ENCODE data around the gene DNAJB9.

The DNAJB9 gene

GRCh38 chr7:108569381-108570145 is at the start of gene DNAJB9, which contains the start of gene THAP5:
Gene DNAJB9 (plus strand): TSS chr7:108569874. CDS start chr7:108571727, 1,853 bp downstream.
Gene THAP5 (minus strand): TSS chr7:108569706. CDS start chr7:108569569, 137 bp downstream.
- H3K36me3 ChIP-seq (ENCODE audit: control insufficient read depth in 5 of 5, insufficient read depth in 5 of 5, low read length in 5 of 5) = peaks cover 0 to 15% (median 6%) of the 10 kb centered on the region in 5 donors
- H3K4me3 ChIP-seq (ENCODE audit: low read depth in 1 of 5, low read length in 5 of 5) = peak within 1 kb of the TSS; percentile 78 to 96 (median 92)
- H3K9ac ChIP-seq (ENCODE audit: low read length in 5 of 5) = peak within 1 kb of the TSS; percentile 98 to 100 (median 98)
- H3K27ac ChIP-seq (ENCODE audit: low read depth, low read length) = peak within 1 kb of the TSS; percentile 100
- H3K27me3 ChIP-seq (ENCODE audit: control insufficient read depth in 5 of 5, insufficient read depth in 4 of 5, low read length in 5 of 5) = no peaks in the 10 kb centered on the region
- H3K9me3 ChIP-seq (ENCODE audit: control insufficient read depth in 5 of 5, low read length in 5 of 5) = no peaks in the 10 kb centered on the region
- H3K4me1 ChIP-seq (ENCODE audit: control insufficient read depth in 5 of 5, insufficient read depth in 5 of 5, low read length in 5 of 5) = peaks cover 0 to 46% (median 30%) of the 10 kb centered on the region in 5 donors

GRCh38 chr7:108522780-108523179 is 46.9 kb upstream of the DNAJB9 start:
- Histone ChIP-seq H3K27me3 (ENCODE audit: control insufficient read depth in 5 of 5, insufficient read depth in 4 of 5, low read length in 5 of 5) (no peaks in the 10 kb centered on the region), H3K36me3 (ENCODE audit: control insufficient read depth in 5 of 5, insufficient read depth in 5 of 5, low read length in 5 of 5) (peaks cover 6 to 12% (median 6%) of the 10 kb centered on the region in 5 donors), H3K9me3 (ENCODE audit: control insufficient read depth in 5 of 5, low read length in 5 of 5) (peaks cover 0 to 3% (median 0%) of the 10 kb centered on the region in 5 donors), H3K4me1 (ENCODE audit: control insufficient read depth in 5 of 5, insufficient read depth in 5 of 5, low read length in 5 of 5) (peaks cover 0 to 31% (median 28%) of the 10 kb centered on the region in 5 donors), H3K27ac (ENCODE audit: low read depth, low read length) (peak overlapping the region; percentile 97), H3K9ac (ENCODE audit: low read length in 5 of 5) (peak overlapping the region in 1 of 5 donors; percentile 33), H3K4me3 (ENCODE audit: low read depth in 1 of 5, low read length in 5 of 5) (no peak overlapping the region)

DNA sequence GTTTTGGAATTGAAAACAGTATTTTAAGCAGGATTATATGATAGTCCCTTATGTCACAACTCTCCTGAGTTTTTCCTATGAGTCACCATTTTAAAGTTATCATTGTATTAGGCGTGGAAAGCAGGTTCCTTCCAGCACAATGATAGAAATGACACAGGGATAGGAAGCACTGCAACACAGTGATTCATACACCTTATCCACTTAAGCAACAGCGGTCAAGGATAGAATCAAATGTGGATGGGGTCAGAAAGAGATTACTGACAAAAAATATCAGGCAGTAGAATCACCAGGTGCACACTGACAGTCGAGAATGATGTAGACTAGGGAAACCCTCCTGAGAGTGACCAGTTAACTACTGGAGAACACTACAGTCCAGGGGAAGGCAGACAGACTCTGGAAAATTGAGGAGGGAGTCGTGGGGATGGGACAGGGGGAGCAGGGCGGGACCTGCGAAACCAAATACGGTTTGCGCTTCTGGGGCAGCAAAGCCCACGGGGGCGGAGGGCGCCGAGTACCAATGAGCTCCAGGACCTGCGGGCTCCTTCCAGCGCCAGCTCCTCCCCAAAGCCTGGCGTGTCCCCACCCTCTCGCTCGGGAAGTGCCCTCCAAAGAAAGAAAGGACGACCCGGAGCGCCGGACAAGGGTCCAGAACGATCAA is 44.2 kb upstream of the DNAJB9 start:
- Histone ChIP-seq H3K4me3 (ENCODE audit: low read depth in 1 of 5, low read length in 5 of 5) (peak overlapping the region; percentile 79 to 91 (median 82)), H3K4me1 (ENCODE audit: control insufficient read depth in 5 of 5, insufficient read depth in 5 of 5, low read length in 5 of 5) (peaks cover 0 to 27% (median 25%) of the 10 kb centered on the region in 5 donors), H3K9me3 (ENCODE audit: control insufficient read depth in 5 of 5, low read length in 5 of 5) (no peaks in the 10 kb centered on the region), H3K36me3 (ENCODE audit: control insufficient read depth in 5 of 5, insufficient read depth in 5 of 5, low read length in 5 of 5) (no peaks in the 10 kb centered on the region), H3K27me3 (ENCODE audit: control insufficient read depth in 5 of 5, insufficient read depth in 4 of 5, low read length in 5 of 5) (no peaks in the 10 kb centered on the region), H3K9ac (ENCODE audit: low read length in 5 of 5) (peak overlapping the region; percentile 57 to 98 (median 90)), H3K27ac (ENCODE audit: low read depth, low read length) (peak overlapping the region; percentile 97)

DNA sequence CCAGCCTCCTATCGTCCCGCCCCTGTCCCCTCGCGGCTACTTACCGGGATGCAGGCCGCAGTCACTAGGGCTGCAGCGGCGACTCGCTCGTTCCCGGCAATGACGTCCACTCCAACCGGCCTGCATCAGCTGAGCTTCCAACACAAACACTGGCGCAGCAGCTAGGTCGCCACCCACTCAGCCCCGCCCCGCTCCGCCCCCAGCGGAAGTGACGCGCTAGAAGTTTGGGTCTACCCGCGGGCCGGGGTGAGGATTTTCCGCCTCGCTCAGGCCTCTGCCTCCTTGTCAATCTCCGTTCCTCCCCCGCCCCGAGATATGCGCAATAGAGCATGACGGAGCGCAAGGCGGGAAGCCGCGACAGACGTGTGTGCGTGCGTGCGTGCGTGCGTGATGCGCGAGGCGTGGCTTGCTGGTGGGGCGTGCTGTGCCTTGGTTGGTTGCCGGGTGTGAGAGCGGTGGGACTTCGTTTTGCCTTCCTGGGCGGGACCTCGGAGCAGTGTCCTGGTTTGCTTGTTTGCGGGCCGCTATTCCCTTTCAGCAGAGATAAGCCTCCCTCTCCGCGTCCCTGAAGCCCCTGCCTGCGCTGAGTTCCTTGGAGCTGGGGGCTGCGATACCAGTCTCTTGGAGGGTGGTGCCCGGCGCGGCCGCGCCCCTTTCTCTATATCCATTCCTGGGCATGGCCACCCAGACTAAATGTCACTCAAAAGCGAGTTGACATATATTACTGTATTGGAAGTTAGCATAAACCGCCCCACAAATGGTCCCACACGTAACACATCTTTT is 43.5 kb upstream of the DNAJB9 start, which contains the start of gene PNPLA8:
TSS of gene PNPLA8 (minus strand) at position 151 of the 783 bp plus-strand sequence. CDS start 10,644 bp downstream, outside the sequence.
- Histone ChIP-seq H3K9ac (ENCODE audit: low read length in 5 of 5) (peak within 1 kb of the TSS; percentile 89 to 98 (median 91)), H3K4me3 (ENCODE audit: low read depth in 1 of 5, low read length in 5 of 5) (peak within 1 kb of the TSS; percentile 81 to 93 (median 89)), H3K9me3 (ENCODE audit: control insufficient read depth in 5 of 5, low read length in 5 of 5) (no peaks in the 10 kb centered on the region), H3K4me1 (ENCODE audit: control insufficient read depth in 5 of 5, insufficient read depth in 5 of 5, low read length in 5 of 5) (peaks cover 0 to 27% (median 25%) of the 10 kb centered on the region in 5 donors), H3K27me3 (ENCODE audit: control insufficient read depth in 5 of 5, insufficient read depth in 4 of 5, low read length in 5 of 5) (no peaks in the 10 kb centered on the region), H3K36me3 (ENCODE audit: control insufficient read depth in 5 of 5, insufficient read depth in 5 of 5, low read length in 5 of 5) (no peaks in the 10 kb centered on the region), H3K27ac (ENCODE audit: low read depth, low read length) (peak within 1 kb of the TSS; percentile 97)

DNA sequence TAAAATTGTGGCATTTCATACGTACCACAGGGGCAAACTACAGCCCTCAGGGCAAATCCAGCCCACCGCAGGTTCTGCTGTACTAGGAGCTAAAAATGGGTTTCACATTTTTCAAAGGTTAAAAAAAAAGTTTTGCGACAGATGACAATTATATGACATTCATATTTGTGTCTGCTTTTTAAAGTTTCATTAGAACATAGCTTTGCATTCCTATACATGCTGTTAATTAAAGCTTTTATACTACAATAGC is 43.0 kb upstream of the DNAJB9 start:
- Histone ChIP-seq H3K36me3 (ENCODE audit: control insufficient read depth in 5 of 5, insufficient read depth in 5 of 5, low read length in 5 of 5) (no peaks in the 10 kb centered on the region), H3K27me3 (ENCODE audit: control insufficient read depth in 5 of 5, insufficient read depth in 4 of 5, low read length in 5 of 5) (no peaks in the 10 kb centered on the region), H3K27ac (ENCODE audit: low read depth, low read length) (peak overlapping the region; percentile 97), H3K4me1 (ENCODE audit: control insufficient read depth in 5 of 5, insufficient read depth in 5 of 5, low read length in 5 of 5) (peaks cover 0 to 27% (median 25%) of the 10 kb centered on the region in 5 donors), H3K4me3 (ENCODE audit: low read depth in 1 of 5, low read length in 5 of 5) (peak overlapping the region; percentile 78 to 93 (median 82)), H3K9me3 (ENCODE audit: control insufficient read depth in 5 of 5, low read length in 5 of 5) (no peaks in the 10 kb centered on the region), H3K9ac (ENCODE audit: low read length in 5 of 5) (peak overlapping the region; percentile 80 to 91 (median 89))

- Histone ChIP-seq H3K9ac (ENCODE audit: low read length in 5 of 5) (no peak overlapping the region), H3K4me3 (ENCODE audit: low read depth in 1 of 5, low read length in 5 of 5) (no peak overlapping the region), H3K36me3 (ENCODE audit: control insufficient read depth in 5 of 5, insufficient read depth in 5 of 5, low read length in 5 of 5) (no peaks in the 10 kb centered on the region), H3K4me1 (ENCODE audit: control insufficient read depth in 5 of 5, insufficient read depth in 5 of 5, low read length in 5 of 5) (peaks cover 0 to 26% (median 23%) of the 10 kb centered on the region in 5 donors), H3K27ac (ENCODE audit: low read depth, low read length) (no peak overlapping the region), H3K27me3 (ENCODE audit: control insufficient read depth in 5 of 5, insufficient read depth in 4 of 5, low read length in 5 of 5) (no peaks in the 10 kb centered on the region), H3K9me3 (ENCODE audit: control insufficient read depth in 5 of 5, low read length in 5 of 5) (no peaks in the 10 kb centered on the region)
Measured at GRCh38 chr7:108528183-108528712, 41.4 kb upstream of the DNAJB9 start.

DNA sequence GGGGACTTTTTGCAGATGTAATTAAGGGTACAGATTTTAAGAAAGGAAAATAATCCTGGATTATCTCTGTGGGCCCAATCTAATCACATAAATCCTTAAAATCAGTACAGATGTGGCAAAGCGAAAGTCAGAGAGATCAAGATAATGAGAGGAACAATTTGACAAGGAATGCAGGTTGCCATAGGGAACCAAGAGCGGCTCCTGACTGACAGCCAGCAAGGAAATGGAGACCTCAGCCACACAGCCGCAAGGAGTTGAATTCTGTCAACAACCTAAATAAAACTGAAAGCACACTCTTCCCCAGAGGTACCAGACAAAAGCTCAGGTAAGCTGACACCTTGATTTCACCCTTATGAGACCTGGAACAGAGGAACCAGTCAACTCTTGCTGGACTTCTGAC is 40.3 kb upstream of the DNAJB9 start:
- no peaks in the 10 kb centered on the region for H3K27me3 ChIP-seq (ENCODE audit: control insufficient read depth in 5 of 5, insufficient read depth in 4 of 5, low read length in 5 of 5)
- H3K9ac ChIP-seq (ENCODE audit: low read length in 5 of 5) = no peak overlapping the region
- H3K27ac ChIP-seq (ENCODE audit: low read depth, low read length) = no peak overlapping the region
- H3K9me3 ChIP-seq (ENCODE audit: control insufficient read depth in 5 of 5, low read length in 5 of 5) = no peaks in the 10 kb centered on the region
- H3K4me1 ChIP-seq (ENCODE audit: control insufficient read depth in 5 of 5, insufficient read depth in 5 of 5, low read length in 5 of 5) = peaks cover 0 to 18% (median 17%) of the 10 kb centered on the region in 5 donors
- no peaks in the 10 kb centered on the region for H3K36me3 ChIP-seq (ENCODE audit: control insufficient read depth in 5 of 5, insufficient read depth in 5 of 5, low read length in 5 of 5)
- no peak overlapping the region for H3K4me3 ChIP-seq (ENCODE audit: low read depth in 1 of 5, low read length in 5 of 5)

DNA sequence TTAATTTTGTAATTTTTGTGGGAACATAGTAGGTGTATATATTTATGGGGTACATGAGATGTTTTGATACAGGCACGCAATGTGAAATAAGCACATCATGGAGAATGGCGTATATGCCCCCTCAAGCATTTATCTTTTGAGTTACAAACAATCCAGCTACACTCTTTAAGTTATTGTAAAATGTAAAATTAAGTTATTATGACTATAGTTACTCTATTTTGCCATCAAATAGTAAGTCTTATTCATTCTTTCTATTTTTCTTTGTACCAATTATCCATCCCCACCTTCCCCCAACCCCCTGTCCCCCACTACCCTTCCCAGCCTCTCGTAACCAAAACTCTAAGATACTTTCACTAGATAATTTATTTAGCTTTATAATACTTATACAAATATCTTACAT is 36.0 kb upstream of the DNAJB9 start:
- no peaks in the 10 kb centered on the region for H3K9me3 ChIP-seq (ENCODE audit: control insufficient read depth in 5 of 5, low read length in 5 of 5)

DNA sequence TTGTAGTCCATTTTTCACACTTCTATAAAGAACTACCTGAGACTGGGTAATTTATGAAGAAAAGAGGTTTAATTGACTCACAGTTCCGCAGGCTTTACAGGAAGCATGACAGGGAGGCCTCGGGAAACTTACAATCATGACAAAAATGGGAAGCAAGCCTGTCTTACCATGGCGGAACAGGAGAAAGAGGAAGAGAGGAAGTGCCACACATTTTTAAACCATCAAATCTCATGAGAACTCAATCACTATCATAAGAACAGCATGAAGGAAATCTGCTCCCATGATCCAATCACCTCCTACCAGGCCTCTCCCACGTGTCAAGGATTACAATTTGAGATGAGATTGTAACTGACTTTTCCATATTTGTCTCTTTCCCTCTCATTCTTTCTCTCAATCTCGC is 34.4 kb upstream of the DNAJB9 start:
- H3K4me3 ChIP-seq (ENCODE audit: low read depth in 1 of 5, low read length in 5 of 5) = no peak overlapping the region
- H3K27me3 ChIP-seq (ENCODE audit: control insufficient read depth in 5 of 5, insufficient read depth in 4 of 5, low read length in 5 of 5) = no peaks in the 10 kb centered on the region
- no peaks in the 10 kb centered on the region for H3K36me3 ChIP-seq (ENCODE audit: control insufficient read depth in 5 of 5, insufficient read depth in 5 of 5, low read length in 5 of 5)
- H3K9ac ChIP-seq (ENCODE audit: low read length in 5 of 5) = no peak overlapping the region
- H3K4me1 ChIP-seq (ENCODE audit: control insufficient read depth in 5 of 5, insufficient read depth in 5 of 5, low read length in 5 of 5) = no peaks in the 10 kb centered on the region
- no peak overlapping the region for H3K27ac ChIP-seq (ENCODE audit: low read depth, low read length)
- no peaks in the 10 kb centered on the region for H3K9me3 ChIP-seq (ENCODE audit: control insufficient read depth in 5 of 5, low read length in 5 of 5)

More for the DNA sequence above, 36.0 kb upstream of the DNAJB9 start:
- H3K9ac ChIP-seq (ENCODE audit: low read length in 5 of 5) = no peak overlapping the region
- H3K4me3 ChIP-seq (ENCODE audit: low read depth in 1 of 5, low read length in 5 of 5) = no peak overlapping the region
- H3K4me1 ChIP-seq (ENCODE audit: control insufficient read depth in 5 of 5, insufficient read depth in 5 of 5, low read length in 5 of 5) = no peaks in the 10 kb centered on the region
- H3K27ac ChIP-seq (ENCODE audit: low read depth, low read length) = no peak overlapping the region
- H3K27me3 ChIP-seq (ENCODE audit: control insufficient read depth in 5 of 5, insufficient read depth in 4 of 5, low read length in 5 of 5) = no peaks in the 10 kb centered on the region
- no peaks in the 10 kb centered on the region for H3K36me3 ChIP-seq (ENCODE audit: control insufficient read depth in 5 of 5, insufficient read depth in 5 of 5, low read length in 5 of 5)
